ENCODE measurements around the gene KDM4B. TPM values are rescaled to one million over a fixed set of nuclear protein-coding genes. Genes with fewer than 3 reads are reported as not detected.

Gene KDM4B
- total RNA-seq, 2 donors from 2014 or later, result 27.8 to 38.5 TPM

- no peak overlapping the region for H3K4me3 Mint-ChIP-seq
- H3K27ac ChIP-seq (ENCODE audit: low read depth, low read length), result peak overlapping the region; percentile 38
- no peaks in the 10 kb centered on the region for H3K9me3 Mint-ChIP-seq
- no peaks in the 10 kb centered on the region for H3K9me3 ChIP-seq (ENCODE audit: control insufficient read depth, low read length)
- no peaks in the 10 kb centered on the region for H3K27me3 Mint-ChIP-seq (ENCODE audit: insufficient read depth)
- H3K4me1 Mint-ChIP-seq, result no peaks in the 10 kb centered on the region
- peaks cover 32% of the 10 kb centered on the region for H3K36me3 Mint-ChIP-seq (ENCODE audit: low read depth)
- peaks cover 40% of the 10 kb centered on the region for H3K36me3 ChIP-seq (ENCODE audit: control insufficient read depth, insufficient read depth, low read length)
- no peak overlapping the region for H3K27ac Mint-ChIP-seq
- no peak overlapping the region for H3K4me3 ChIP-seq (ENCODE audit: low read length)
- 93 to 100% methylated on average over 9 to 16 of the region's 16 CpGs for WGBS, 2 experiments (ENCODE audit: insufficient coverage in 1 of 2, insufficient read length in 1 of 2)
- DNase-seq, result no peak
- H3K9ac ChIP-seq (ENCODE audit: extremely low read depth, low read length, poor library complexity, severe bottlenecking), result no peak overlapping the region
- no peak for TF ChIP-seq CTCF (conservative IDR thresholded peaks at IDR 0.05)
- no peaks in the 10 kb centered on the region for H3K27me3 ChIP-seq (ENCODE audit: control insufficient read depth, insufficient read depth, low read length, poor library complexity, severe bottlenecking)
- H3K4me1 ChIP-seq (ENCODE audit: control insufficient read depth, insufficient read depth, low read length), result no peaks in the 10 kb centered on the region
Observed at GRCh38 chr19:5078666-5079065, 109.8 kb downstream of the KDM4B start.

GRCh38 chr19:5079071-5079774, 110.3 kb downstream of the KDM4B start:
- Histone ChIP-seq H3K36me3 (ENCODE audit: control insufficient read depth, insufficient read depth, low read length) (peaks cover 40% of the 10 kb centered on the region), H3K27ac (ENCODE audit: low read depth, low read length) (peak overlapping the region; percentile 53), H3K4me3 (ENCODE audit: low read length) (no peak overlapping the region), H3K9me3 (ENCODE audit: control insufficient read depth, low read length) (no peaks in the 10 kb centered on the region), H3K9ac (ENCODE audit: extremely low read depth, low read length, poor library complexity, severe bottlenecking) (no peak overlapping the region), H3K27me3 (ENCODE audit: control insufficient read depth, insufficient read depth, low read length, poor library complexity, severe bottlenecking) (no peaks in the 10 kb centered on the region), H3K4me1 (ENCODE audit: control insufficient read depth, insufficient read depth, low read length) (no peaks in the 10 kb centered on the region)
- H3K4me3 Mint-ChIP-seq, result no peak overlapping the region
- peaks cover 32% of the 10 kb centered on the region for H3K36me3 Mint-ChIP-seq (ENCODE audit: low read depth)
- H3K27me3 Mint-ChIP-seq (ENCODE audit: insufficient read depth), result no peaks in the 10 kb centered on the region
- H3K27ac Mint-ChIP-seq, result no peak overlapping the region
- no peaks in the 10 kb centered on the region for H3K9me3 Mint-ChIP-seq
- TF ChIP-seq CTCF (conservative IDR thresholded peaks at IDR 0.05), result no peak
- no peaks in the 10 kb centered on the region for H3K4me1 Mint-ChIP-seq
- 94 to 97% methylated on average over 11 to 18 of the region's 18 CpGs for WGBS, 2 experiments (ENCODE audit: insufficient coverage in 1 of 2, insufficient read length in 1 of 2)
- DNase-seq, result no peak

- no peaks in the 10 kb centered on the region for H3K9me3 Mint-ChIP-seq
- H3K4me3 ChIP-seq (ENCODE audit: low read length), result no peak overlapping the region
- no peak overlapping the region for H3K27ac Mint-ChIP-seq
- H3K9me3 ChIP-seq (ENCODE audit: control insufficient read depth, low read length), result no peaks in the 10 kb centered on the region
- H3K9ac ChIP-seq (ENCODE audit: extremely low read depth, low read length, poor library complexity, severe bottlenecking), result no peak overlapping the region
- no peak overlapping the region for H3K27ac ChIP-seq (ENCODE audit: low read depth, low read length)
- H3K27me3 Mint-ChIP-seq (ENCODE audit: insufficient read depth), result no peaks in the 10 kb centered on the region
- peaks cover 32% of the 10 kb centered on the region for H3K36me3 Mint-ChIP-seq (ENCODE audit: low read depth)
- no peak overlapping the region for H3K4me3 Mint-ChIP-seq
- peaks cover 40% of the 10 kb centered on the region for H3K36me3 ChIP-seq (ENCODE audit: control insufficient read depth, insufficient read depth, low read length)
- no peaks in the 10 kb centered on the region for H3K27me3 ChIP-seq (ENCODE audit: control insufficient read depth, insufficient read depth, low read length, poor library complexity, severe bottlenecking)
- no peaks in the 10 kb centered on the region for H3K4me1 Mint-ChIP-seq
- 94 to 95% methylated on average over 19 to 24 of the region's 27 CpGs for WGBS, 2 experiments (ENCODE audit: insufficient coverage in 1 of 2, insufficient read length in 1 of 2)
- H3K4me1 ChIP-seq (ENCODE audit: control insufficient read depth, insufficient read depth, low read length), result no peaks in the 10 kb centered on the region
- DNase-seq, result no peak
- no peak for TF ChIP-seq CTCF (conservative IDR thresholded peaks at IDR 0.05)
Observed at GRCh38 chr19:5080030-5080654, 111.2 kb downstream of the KDM4B start.
